ENCODE results near the gene TPK1.

The TPK1 gene

GRCh38 chr7:144682581-144683280 is 153.1 kb downstream of the TPK1 start:
- TF ChIP-seq ZNF274 (IDR thresholded peaks at IDR 0.05; ENCODE audit: low read depth, low read length) = no peak
- H3K4me3 ChIP-seq (ENCODE audit: low read length) = no peak overlapping the region

GRCh38 chr7:144676492-144676891 is 159.4 kb downstream of the TPK1 start:
- no peak overlapping the region for H3K4me3 ChIP-seq (ENCODE audit: low read length)
- no peak for TF ChIP-seq ZNF274 (IDR thresholded peaks at IDR 0.05; ENCODE audit: low read depth, low read length)

- TF ChIP-seq ZNF274 (IDR thresholded peaks at IDR 0.05; ENCODE audit: low read depth, low read length) = no peak
These were observed 161.3 kb downstream of the TPK1 start for GRCh38 chr7:144674550-144674949.

GRCh38 chr7:144672869-144673268 is 163.0 kb downstream of the TPK1 start:
- TF ChIP-seq ZNF274 (IDR thresholded peaks at IDR 0.05; ENCODE audit: low read depth, low read length) = no peak
- H3K4me3 ChIP-seq (ENCODE audit: low read length) = no peak overlapping the region

More at GRCh38 chr7:144674550-144674949, 161.3 kb downstream of the TPK1 start:
- no peak overlapping the region for H3K4me3 ChIP-seq (ENCODE audit: low read length)

- H3K4me3 ChIP-seq (ENCODE audit: low read length) = no peak overlapping the region
- no peak for TF ChIP-seq ZNF274 (IDR thresholded peaks at IDR 0.05; ENCODE audit: low read depth, low read length)
These were observed 164.4 kb downstream of the TPK1 start for GRCh38 chr7:144671429-144671828.

GRCh38 chr7:144670218-144670617 is 165.6 kb downstream of the TPK1 start:
- TF ChIP-seq ZNF274 (IDR thresholded peaks at IDR 0.05; ENCODE audit: low read depth, low read length) = no peak
- H3K4me3 ChIP-seq (ENCODE audit: low read length) = no peak overlapping the region

- no peak overlapping the region for H3K4me3 ChIP-seq (ENCODE audit: low read length)
- TF ChIP-seq ZNF274 (IDR thresholded peaks at IDR 0.05; ENCODE audit: low read depth, low read length) = no peak
These were observed 167.3 kb downstream of the TPK1 start for GRCh38 chr7:144668503-144668902.

GRCh38 chr7:144665689-144666381 is 170.0 kb downstream of the TPK1 start:
- no peak overlapping the region for H3K4me3 ChIP-seq (ENCODE audit: low read length)
- no peak for TF ChIP-seq ZNF274 (IDR thresholded peaks at IDR 0.05; ENCODE audit: low read depth, low read length)

- TF ChIP-seq ZNF274 (IDR thresholded peaks at IDR 0.05; ENCODE audit: low read depth, low read length) = no peak
- H3K4me3 ChIP-seq (ENCODE audit: low read length) = no peak overlapping the region
These were observed 176.6 kb downstream of the TPK1 start for GRCh38 chr7:144659211-144659610.

- no peak for TF ChIP-seq ZNF274 (IDR thresholded peaks at IDR 0.05; ENCODE audit: low read depth, low read length)
- H3K4me3 ChIP-seq (ENCODE audit: low read length) = no peak overlapping the region
These were observed 178.8 kb downstream of the TPK1 start for GRCh38 chr7:144656965-144657517.

GRCh38 chr7:144653449-144653848 is 182.4 kb downstream of the TPK1 start:
- TF ChIP-seq ZNF274 (IDR thresholded peaks at IDR 0.05; ENCODE audit: low read depth, low read length) = no peak
- H3K4me3 ChIP-seq (ENCODE audit: low read length) = no peak overlapping the region

GRCh38 chr7:144650439-144650838 is 185.4 kb downstream of the TPK1 start:
- no peak overlapping the region for H3K4me3 ChIP-seq (ENCODE audit: low read length)
- no peak for TF ChIP-seq ZNF274 (IDR thresholded peaks at IDR 0.05; ENCODE audit: low read depth, low read length)

- no peak overlapping the region for H3K4me3 ChIP-seq (ENCODE audit: low read length)
- TF ChIP-seq ZNF274 (IDR thresholded peaks at IDR 0.05; ENCODE audit: low read depth, low read length) = no peak
These were observed 186.7 kb downstream of the TPK1 start for GRCh38 chr7:144649120-144649519.

GRCh38 chr7:144641389-144642044 is 194.3 kb downstream of the TPK1 start:
- TF ChIP-seq ZNF274 (IDR thresholded peaks at IDR 0.05; ENCODE audit: low read depth, low read length) = no peak
- H3K4me3 ChIP-seq (ENCODE audit: low read length) = no peak overlapping the region

GRCh38 chr7:144632724-144633123 is 203.1 kb downstream of the TPK1 start:
- TF ChIP-seq ZNF274 (IDR thresholded peaks at IDR 0.05; ENCODE audit: low read depth, low read length) = no peak
- no peak overlapping the region for H3K4me3 ChIP-seq (ENCODE audit: low read length)
